HepG2 (cell line): ENCODE results near the gene SNED1. TPM values are rescaled to one million over a fixed set of nuclear protein-coding genes. Genes with fewer than 3 reads are reported as not detected.

Source experiments
- AHR ChIP-seq: IDR thresholded peaks from 2 replicates; pipeline ENCODE4 v1.6.1; 2018; ENCODE audit warnings: missing genetic modification reagents, missing compliant biosample characterization
- FLYWCH1 ChIP-seq: sonication (generic); formaldehyde crosslinking; IDR thresholded peaks from 2 replicates; pipeline ENCODE4 v1.8.1; 2023; ENCODE audit warnings: mild to moderate bottlenecking, missing genetic modification reagents
- FOXA3 ChIP-seq: IDR thresholded peaks from 2 replicates; pipeline ENCODE4 v1.6.1; 2016; ENCODE audit warnings: missing genetic modification reagents, missing compliant biosample characterization
- GATAD1 ChIP-seq: IDR thresholded peaks from 2 replicates; pipeline ENCODE4 v1.6.1; 2016; ENCODE audit warnings: missing genetic modification reagents, missing compliant biosample characterization
- KAT8 ChIP-seq: IDR thresholded peaks from 2 replicates; pipeline ENCODE4 v1.6.1; 2016; ENCODE audit warnings: missing genetic modification reagents, missing compliant biosample characterization
- LCORL ChIP-seq, 2 experiments: fragments of 450-650 bp in 1 of 2; sonication (generic) in 1 of 2; formaldehyde crosslinking in 1 of 2; IDR thresholded peaks; 2 replicates each; pipeline versions ENCODE4 v1.5.0 to v1.6.1; 2017 to 2020; ENCODE audit warnings: antibody characterized with exemption in 1 of 2, missing genetic modification reagents in 1 of 2
- NCOA5 ChIP-seq: sonication (generic); formaldehyde crosslinking; IDR thresholded peaks from 2 replicates; pipeline ENCODE4 v1.4.0; 2020; ENCODE audit warnings: missing genetic modification reagents
- NCOR1 ChIP-seq: fragments of 200-600 bp; sonication (generic); IDR thresholded peaks from 2 replicates; pipeline ENCODE4 v1.7.0; 2017; ENCODE audit warnings: antibody characterized with exemption, low read length, borderline replicate concordance
- TIGD3 ChIP-seq: sonication (generic); formaldehyde crosslinking; IDR thresholded peaks from 2 replicates; pipeline ENCODE4 v1.5.1; 2020; ENCODE audit warnings: mild to moderate bottlenecking, missing genetic modification reagents, borderline replicate concordance
- ZNF205 ChIP-seq: IDR thresholded peaks from 2 replicates; pipeline ENCODE4 v1.6.1; 2018; ENCODE audit warnings: missing biosample characterization, missing genetic modification reagents
- ZNF275 ChIP-seq: sonication (generic); formaldehyde crosslinking; IDR thresholded peaks from 2 replicates; pipeline ENCODE4 v1.8.0; 2022; ENCODE audit warnings: missing genetic modification reagents, mild to moderate bottlenecking, inconsistent platforms, borderline replicate concordance
- ZNF292 ChIP-seq: sonication (generic); formaldehyde crosslinking; IDR thresholded peaks from 2 replicates; pipeline ENCODE4 v1.8.1; 2022; ENCODE audit warnings: mild to moderate bottlenecking, low read depth, missing genetic modification reagents, borderline replicate concordance
- ZNF501 ChIP-seq: sonication (generic); formaldehyde crosslinking; IDR thresholded peaks from 2 replicates; pipeline ENCODE4 v1.5.1; 2020; ENCODE audit warnings: mild to moderate bottlenecking, moderate library complexity, missing genetic modification reagents
- ZNF543 ChIP-seq: sonication (generic); formaldehyde crosslinking; IDR thresholded peaks from 2 replicates; pipeline ENCODE4 v1.4.0; 2020; ENCODE audit warnings: mild to moderate bottlenecking, missing genetic modification reagents
- ZNF615 ChIP-seq: sonication (generic); formaldehyde crosslinking; IDR thresholded peaks from 2 replicates; pipeline ENCODE4 v1.5.0; 2020; ENCODE audit warnings: mild to moderate bottlenecking, missing genetic modification reagents, borderline replicate concordance
- ZNF670 ChIP-seq: sonication (generic); formaldehyde crosslinking; IDR thresholded peaks from 2 replicates; pipeline ENCODE4 v1.8.0; 2022; ENCODE audit warnings: mild to moderate bottlenecking, missing genetic modification reagents, borderline replicate concordance
- polyA plus RNA-seq, 8 experiments: library from polyadenylated mRNA; depleted of rRNA in 3 of 8; stranded (reverse) in 7 of 8; unstranded in 1 of 8; fragments of >200 nt; fragmentation: Illumina TruSeq in 4 of 8; extraction: Trizol in 4 of 8; gene quantifications; 2 replicates each; pipeline versions ENCODE4 v1.2.1 to v1.2.3, GENCODE V29; 2011 to 2016; ENCODE audit warnings: low read depth in 4 of 8, missing spikeins in 1 of 8, mixed read lengths in 1 of 8; ENCODE audit not compliant: insufficient read depth in 1 of 8
- total RNA-seq, 5 experiments: library from RNA; depleted of rRNA; stranded (reverse); fragments of >200 nt; fragmentation: Illumina TruSeq; extraction: Trizol; gene quantifications; 2 replicates each; pipeline ENCODE4 v1.2.3, GENCODE V29; 2016; ENCODE audit warnings: low read depth in 1 of 5
- TF ChIP-seq, protein P1 (sequence below): sonication (generic); formaldehyde crosslinking; IDR thresholded peaks from 2 replicates; pipeline ENCODE4 v1.8.0; 2022; ENCODE audit warnings: mild to moderate bottlenecking, missing genetic modification reagents
- TF ChIP-seq, protein P2 (sequence below): sonication (generic); formaldehyde crosslinking; IDR thresholded peaks from 2 replicates; pipeline ENCODE4 v1.5.0; 2020; ENCODE audit warnings: missing genetic modification reagents
- TF ChIP-seq, protein P3 (sequence below): sonication (generic); formaldehyde crosslinking; IDR thresholded peaks from 2 replicates; pipeline ENCODE4 v1.5.0; 2020; ENCODE audit warnings: mild to moderate bottlenecking, missing genetic modification reagents

Gene SNED1
- total and polyA plus RNA-seq, 2 of the 13 experiments (the other 11 are each of a cell fraction or from before 2014, with no cell fraction given) = 0.15 to 0.65 TPM

- TF ChIP-seq ZNF670 (0 out of 2 replicates have a peak, but pooled peaks have one; percentile 50), AHR (no peak), LCORL (IDR thresholded peaks at IDR 0.05) (no peak), LCORL (CRISPR knock-in tag; IDR thresholded peaks at IDR 0.05) (peak; percentile 97), KAT8 (peak; percentile 52; the same call in 1 of the 2 replicates), ZNF501 (CRISPR knock-in tag) (no peak; the same call in 1 of the 2 replicates), FOXA3 (no peak), ZNF275 (CRISPR knock-in tag) (no peak), GATAD1 (CRISPR knock-in tag) (no peak), NCOA5 (no peak), FLYWCH1 (no peak), ZNF543 (CRISPR knock-in tag) (peak; percentile 75; the same call in 1 of the 2 replicates), TIGD3 (CRISPR knock-in tag) (no peak), ZNF615 (no peak), NCOR1 (0 out of 2 replicates have a peak, but pooled peaks have one; percentile 17), ZNF292 (peak; percentile 55; the same call in 1 of the 2 replicates), ZNF205 (CRISPR knock-in tag) (0 out of 2 replicates have a peak, but pooled peaks have one; percentile 44)
- TF ChIP-seq, protein P1, sequence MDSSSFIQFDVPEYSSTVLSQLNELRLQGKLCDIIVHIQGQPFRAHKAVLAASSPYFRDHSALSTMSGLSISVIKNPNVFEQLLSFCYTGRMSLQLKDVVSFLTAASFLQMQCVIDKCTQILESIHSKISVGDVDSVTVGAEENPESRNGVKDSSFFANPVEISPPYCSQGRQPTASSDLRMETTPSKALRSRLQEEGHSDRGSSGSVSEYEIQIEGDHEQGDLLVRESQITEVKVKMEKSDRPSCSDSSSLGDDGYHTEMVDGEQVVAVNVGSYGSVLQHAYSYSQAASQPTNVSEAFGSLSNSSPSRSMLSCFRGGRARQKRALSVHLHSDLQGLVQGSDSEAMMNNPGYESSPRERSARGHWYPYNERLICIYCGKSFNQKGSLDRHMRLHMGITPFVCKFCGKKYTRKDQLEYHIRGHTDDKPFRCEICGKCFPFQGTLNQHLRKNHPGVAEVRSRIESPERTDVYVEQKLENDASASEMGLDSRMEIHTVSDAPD (CRISPR knock-in tag) = no peak
- TF ChIP-seq, protein P2, sequence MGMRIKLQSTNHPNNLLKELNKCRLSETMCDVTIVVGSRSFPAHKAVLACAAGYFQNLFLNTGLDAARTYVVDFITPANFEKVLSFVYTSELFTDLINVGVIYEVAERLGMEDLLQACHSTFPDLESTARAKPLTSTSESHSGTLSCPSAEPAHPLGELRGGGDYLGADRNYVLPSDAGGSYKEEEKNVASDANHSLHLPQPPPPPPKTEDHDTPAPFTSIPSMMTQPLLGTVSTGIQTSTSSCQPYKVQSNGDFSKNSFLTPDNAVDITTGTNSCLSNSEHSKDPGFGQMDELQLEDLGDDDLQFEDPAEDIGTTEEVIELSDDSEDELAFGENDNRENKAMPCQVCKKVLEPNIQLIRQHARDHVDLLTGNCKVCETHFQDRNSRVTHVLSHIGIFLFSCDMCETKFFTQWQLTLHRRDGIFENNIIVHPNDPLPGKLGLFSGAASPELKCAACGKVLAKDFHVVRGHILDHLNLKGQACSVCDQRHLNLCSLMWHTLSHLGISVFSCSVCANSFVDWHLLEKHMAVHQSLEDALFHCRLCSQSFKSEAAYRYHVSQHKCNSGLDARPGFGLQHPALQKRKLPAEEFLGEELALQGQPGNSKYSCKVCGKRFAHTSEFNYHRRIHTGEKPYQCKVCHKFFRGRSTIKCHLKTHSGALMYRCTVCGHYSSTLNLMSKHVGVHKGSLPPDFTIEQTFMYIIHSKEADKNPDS (CRISPR knock-in tag) = no peak
- TF ChIP-seq, protein P3, sequence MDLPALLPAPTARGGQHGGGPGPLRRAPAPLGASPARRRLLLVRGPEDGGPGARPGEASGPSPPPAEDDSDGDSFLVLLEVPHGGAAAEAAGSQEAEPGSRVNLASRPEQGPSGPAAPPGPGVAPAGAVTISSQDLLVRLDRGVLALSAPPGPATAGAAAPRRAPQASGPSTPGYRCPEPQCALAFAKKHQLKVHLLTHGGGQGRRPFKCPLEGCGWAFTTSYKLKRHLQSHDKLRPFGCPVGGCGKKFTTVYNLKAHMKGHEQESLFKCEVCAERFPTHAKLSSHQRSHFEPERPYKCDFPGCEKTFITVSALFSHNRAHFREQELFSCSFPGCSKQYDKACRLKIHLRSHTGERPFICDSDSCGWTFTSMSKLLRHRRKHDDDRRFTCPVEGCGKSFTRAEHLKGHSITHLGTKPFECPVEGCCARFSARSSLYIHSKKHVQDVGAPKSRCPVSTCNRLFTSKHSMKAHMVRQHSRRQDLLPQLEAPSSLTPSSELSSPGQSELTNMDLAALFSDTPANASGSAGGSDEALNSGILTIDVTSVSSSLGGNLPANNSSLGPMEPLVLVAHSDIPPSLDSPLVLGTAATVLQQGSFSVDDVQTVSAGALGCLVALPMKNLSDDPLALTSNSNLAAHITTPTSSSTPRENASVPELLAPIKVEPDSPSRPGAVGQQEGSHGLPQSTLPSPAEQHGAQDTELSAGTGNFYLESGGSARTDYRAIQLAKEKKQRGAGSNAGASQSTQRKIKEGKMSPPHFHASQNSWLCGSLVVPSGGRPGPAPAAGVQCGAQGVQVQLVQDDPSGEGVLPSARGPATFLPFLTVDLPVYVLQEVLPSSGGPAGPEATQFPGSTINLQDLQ (CRISPR knock-in tag) = no peak
Observed at GRCh38 chr2:240968731-240969624, 29.4 kb upstream of the SNED1 start (continued).
